Calu3 (cell line): ENCODE data around the gene ID1. TPM values are rescaled to one million over a fixed set of nuclear protein-coding genes. Genes with fewer than 3 reads are reported as not detected.
"Not testable (repeated sequence)": the region's sequence is repeated elsewhere in the genome, so short reads cannot be mapped to it uniquely, and the experiment has no call there.

Experiments
- BruUV-seq: library from RNA; stranded (reverse); fragments of 400-500 nt; replicated peaks from 2 replicates; lab custom pipeline; 2021; lab: Mats Ljungman, UMichigan
- CTCF ChIA-PET: fragments of 300-600 bp; sonication (Branson Sonifier 250); formaldehyde crosslinking; loops from one replicate; lab custom pipeline; 2022; ENCODE audit warnings: antibody characterized with exemption; lab: Charles Lee
- DNase-seq: peaks from one replicate; pipeline ENCODE4 v3.0.0; 2022
- H3K27ac Mint-ChIP-seq: one replicate; pipeline ENCODE4 v1.8.0; 2022; ENCODE audit warnings: mixed read lengths; ENCODE audit not compliant: unreplicated experiment
- H3K27me3 Mint-ChIP-seq: one replicate; pipeline ENCODE4 v1.8.0; 2022; ENCODE audit warnings: mixed read lengths; ENCODE audit not compliant: unreplicated experiment
- H3K36me3 Mint-ChIP-seq: one replicate; pipeline ENCODE4 v1.8.0; 2022; ENCODE audit warnings: mild to moderate bottlenecking, moderate library complexity, mixed read lengths; ENCODE audit not compliant: insufficient read depth, unreplicated experiment
- H3K4me1 Mint-ChIP-seq: one replicate; pipeline ENCODE4 v1.8.0; 2022; ENCODE audit warnings: mild to moderate bottlenecking, low read depth, mixed read lengths; ENCODE audit not compliant: unreplicated experiment
- H3K4me3 Mint-ChIP-seq: one replicate; pipeline ENCODE4 v1.8.0; 2022; ENCODE audit warnings: mild to moderate bottlenecking, low read depth, moderate library complexity, mixed read lengths; ENCODE audit not compliant: unreplicated experiment
- H3K9me3 Mint-ChIP-seq: one replicate; pipeline ENCODE4 v1.8.0; 2022; ENCODE audit warnings: low read depth, mixed read lengths; ENCODE audit not compliant: unreplicated experiment
- CTCF ChIP-seq: fragments of 200-600 bp; IDR thresholded peaks from one replicate; pipeline ENCODE4 v1.8.0; 2022; ENCODE audit warnings: antibody characterized with exemption; ENCODE audit not compliant: unreplicated experiment
- intact Hi-C: fragments of 100-400 bp; cut with micrococcal nuclease; formaldehyde crosslinking; loops from one replicate; pipeline ENCODE4 v1.10.0; 2022; ENCODE audit not compliant: unreplicated experiment
- total RNA-seq: library from RNA; stranded (reverse); gene quantifications from 2 replicates; pipeline ENCODE4 v1.2.3, GENCODE V29; 2022

ID1 gene
- total RNA-seq, 1 experiment from 2014 or later, result 347 TPM

GRCh38 chr20:31620246-31620645 is 15.2 kb downstream of the ID1 start:
- no TSS peak for BruUV-seq
- CTCF ChIA-PET, result no interaction called here
- intact Hi-C loops, result no loop called here
- no peaks in the 10 kb centered on the region for H3K9me3 Mint-ChIP-seq
- no peak overlapping the region for H3K4me3 Mint-ChIP-seq
- no peaks in the 10 kb centered on the region for H3K27me3 Mint-ChIP-seq
- no peak for TF ChIP-seq CTCF
- no peak for DNase-seq
- no peak overlapping the region for H3K27ac Mint-ChIP-seq
- no peaks in the 10 kb centered on the region for H3K36me3 Mint-ChIP-seq
- no peaks in the 10 kb centered on the region for H3K4me1 Mint-ChIP-seq

- intact Hi-C loops, H3K9me3 Mint-ChIP-seq, H3K36me3 Mint-ChIP-seq, BruUV-seq, H3K27me3 Mint-ChIP-seq, H3K27ac Mint-ChIP-seq, DNase-seq, H3K4me1 Mint-ChIP-seq, H3K4me3 Mint-ChIP-seq: not testable (repeated sequence)
- CTCF ChIA-PET, result interaction anchor here (0.6 to 1.1 kb wide), 2 partner anchors 10 to 120 kb away, joined by 3 to 4 read pairs; no protein-coding TSS in a partner anchor
These were observed 18.0 kb downstream of the ID1 start for GRCh38 chr20:31623123-31623505.

GRCh38 chr20:31626534-31626933 is 21.4 kb downstream of the ID1 start:
- H3K4me1 Mint-ChIP-seq, DNase-seq, H3K27me3 Mint-ChIP-seq, H3K27ac Mint-ChIP-seq, H3K4me3 Mint-ChIP-seq, intact Hi-C loops, H3K36me3 Mint-ChIP-seq, H3K9me3 Mint-ChIP-seq, BruUV-seq: not testable (repeated sequence)
- CTCF ChIA-PET, result interaction anchor here (0.6 to 0.7 kb wide), 2 partner anchors 13 to 35 kb away, joined by 3 to 4 read pairs; no protein-coding TSS in a partner anchor

GRCh38 chr20:31628057-31628456 is 23.0 kb downstream of the ID1 start:
- H3K4me1 Mint-ChIP-seq, intact Hi-C loops, CTCF ChIA-PET, H3K4me3 Mint-ChIP-seq, H3K9me3 Mint-ChIP-seq, H3K27ac Mint-ChIP-seq, BruUV-seq, DNase-seq, H3K27me3 Mint-ChIP-seq, H3K36me3 Mint-ChIP-seq: not testable (repeated sequence)

GRCh38 chr20:31630187-31630790 is 25.2 kb downstream of the ID1 start:
- Mint-ChIP-seq H3K36me3 (no peaks in the 10 kb centered on the region), H3K9me3 (no peaks in the 10 kb centered on the region), H3K4me1 (no peaks in the 10 kb centered on the region), H3K27me3 (no peaks in the 10 kb centered on the region), H3K4me3 (no peak overlapping the region), H3K27ac (no peak overlapping the region)
- DNase-seq, result no peak
- CTCF ChIA-PET, result no interaction called here
- intact Hi-C loops, result no loop called here
- no peak for TF ChIP-seq CTCF
- no TSS peak for BruUV-seq
